GM19452 (cell line): Measurements from ENCODE around the gene TRDMT1.
"Not testable (repeated sequence)": the region's sequence is repeated elsewhere in the genome, so short reads cannot be mapped to it uniquely, and the experiment has no call there.

Experiments
- ATAC-seq: cut with Tn5 transposase; IDR thresholded peaks from one replicate; pipeline ENCODE4 v1.9.1; 2021; ENCODE audit not compliant: unreplicated experiment

TRDMT1 gene

DNA sequence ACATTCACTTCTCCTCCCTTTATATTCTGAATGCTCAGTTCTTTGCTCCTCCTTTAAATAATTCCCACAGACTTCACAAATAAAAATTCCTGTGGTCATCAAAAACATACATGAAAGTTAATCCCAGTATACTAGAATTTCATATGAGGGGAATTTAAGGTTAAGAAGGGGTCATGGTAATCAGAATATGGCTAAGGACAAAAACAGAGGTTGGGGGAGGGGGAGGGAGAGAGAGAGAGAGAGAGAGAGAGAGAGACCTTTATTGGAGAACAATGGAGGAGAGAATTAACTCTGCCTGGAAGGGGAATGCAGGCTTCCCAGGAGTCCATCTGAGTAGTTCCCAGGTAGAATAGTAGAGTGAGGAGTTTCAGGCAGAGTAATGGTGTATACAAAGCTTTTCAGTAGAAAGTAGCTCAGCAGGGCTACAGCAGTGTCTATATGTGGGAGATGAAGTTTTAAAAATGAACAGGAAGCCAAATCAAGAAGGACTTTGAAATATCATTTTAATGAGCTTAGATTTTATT is 66.7 kb downstream of the TRDMT1 start:
- ATAC-seq = no peak

DNA sequence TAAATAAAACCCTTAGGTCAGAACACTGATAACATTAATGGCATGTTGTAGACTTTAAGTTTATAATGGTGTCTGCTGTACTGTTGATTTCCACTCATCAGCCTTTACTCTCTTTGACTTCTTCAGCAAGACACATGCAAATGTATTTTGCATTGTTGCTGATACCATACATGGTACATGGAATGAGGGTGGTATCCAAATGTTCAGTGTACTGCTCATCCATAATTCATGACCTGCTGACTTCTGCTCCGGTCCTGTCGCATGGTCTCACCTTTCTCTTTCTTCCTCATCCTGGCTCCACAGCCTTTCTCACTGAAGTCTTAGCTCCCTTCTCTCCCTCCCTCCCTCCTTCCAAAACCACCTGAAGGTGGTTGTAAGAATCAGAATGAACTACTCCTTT is 67.2 kb downstream of the TRDMT1 start:
- ATAC-seq = no peak

DNA sequence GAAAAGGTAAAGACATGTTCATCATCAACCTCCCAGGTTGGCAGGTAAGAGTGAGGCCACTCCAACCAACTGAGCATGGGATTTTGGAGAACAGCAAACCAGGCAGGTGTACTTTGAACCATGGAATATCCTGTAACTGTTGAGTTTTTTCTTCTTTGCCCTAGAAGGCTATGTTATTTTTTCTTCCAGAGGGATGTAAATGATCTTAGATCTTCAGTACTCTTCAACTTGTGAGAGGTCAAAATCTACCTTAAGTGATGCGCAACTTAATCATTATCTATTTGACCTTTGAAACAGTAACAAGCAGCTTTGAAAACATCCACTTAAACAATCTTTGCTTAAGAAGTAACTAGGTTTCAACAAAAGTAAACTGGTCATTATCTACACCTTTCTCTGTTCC is 71.7 kb downstream of the TRDMT1 start, which contains the start of gene CUBN:
TSS of gene CUBN (minus strand) at position 71 of the 400 bp plus-strand sequence. CDS start at position 25, 46 bp downstream.
- no peak for ATAC-seq

DNA sequence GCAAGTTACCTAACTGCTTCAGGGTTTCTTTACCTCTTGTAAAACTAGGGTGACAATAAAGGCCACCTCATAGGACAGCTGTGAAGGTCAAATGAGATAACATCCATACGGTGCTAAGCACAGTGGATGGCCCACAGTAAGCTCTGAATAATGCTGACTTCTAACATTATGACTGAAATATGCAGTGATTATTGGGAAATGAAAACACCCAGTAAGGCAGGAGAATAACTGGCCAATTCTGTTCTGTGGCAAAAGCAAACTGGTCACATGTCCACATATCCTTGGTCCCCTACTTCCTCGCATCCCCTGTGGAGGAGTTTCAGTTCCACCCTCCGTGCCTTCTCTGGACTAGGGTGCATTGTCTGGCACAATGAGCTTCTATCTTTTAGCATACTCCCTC is 73.2 kb downstream of the TRDMT1 start:
- no peak for ATAC-seq

DNA sequence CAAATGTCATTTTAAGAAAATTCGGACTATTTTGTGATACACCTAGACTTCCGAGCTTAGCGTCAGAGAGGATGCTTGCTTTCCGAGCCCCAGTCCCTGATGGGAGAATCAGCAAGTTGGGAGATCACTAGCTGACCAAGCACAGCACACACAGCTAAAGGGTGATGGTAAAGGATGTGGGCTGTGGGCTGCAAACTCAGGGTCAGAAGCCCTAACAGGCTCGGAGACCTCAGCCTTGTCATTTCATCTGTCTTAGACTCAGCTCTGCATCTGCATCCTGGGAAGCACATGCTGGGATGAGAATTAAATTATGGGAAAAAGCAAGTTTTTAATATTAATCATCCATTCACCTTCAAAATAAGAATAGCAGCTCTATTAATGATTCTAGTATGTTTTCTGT is 75.1 kb downstream of the TRDMT1 start:
- no peak for ATAC-seq

DNA sequence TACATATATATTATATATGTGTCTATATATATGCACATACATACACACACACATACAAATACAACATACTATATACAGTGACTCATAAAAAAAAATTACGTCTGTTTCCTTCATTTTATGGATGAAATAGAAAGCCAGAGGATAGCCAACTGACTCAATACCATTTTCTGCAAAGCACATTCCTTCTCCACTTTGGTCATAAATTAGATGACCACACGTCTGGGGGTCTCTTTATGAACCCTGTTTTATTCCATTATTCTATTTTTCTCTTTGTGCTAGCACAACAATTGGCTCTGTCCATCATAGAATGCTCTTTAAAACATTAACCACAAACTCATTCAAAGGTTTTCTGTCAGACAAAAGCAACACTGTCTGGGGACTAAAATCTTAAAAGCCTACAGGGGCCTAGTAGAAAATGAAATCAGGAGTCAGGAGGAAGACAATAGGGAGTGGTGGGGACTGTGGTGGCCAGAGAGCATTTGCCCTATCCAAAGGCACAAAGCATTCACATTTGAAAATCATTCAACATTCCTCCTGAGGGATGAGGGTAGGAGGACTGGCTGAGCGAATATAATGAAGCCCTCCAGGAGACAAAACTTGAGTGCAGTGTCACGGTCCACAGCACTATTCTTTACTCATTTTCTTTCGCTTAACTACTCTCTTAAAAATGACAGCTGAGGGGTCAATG is 76.1 kb downstream of the TRDMT1 start:
- ATAC-seq = no peak

DNA sequence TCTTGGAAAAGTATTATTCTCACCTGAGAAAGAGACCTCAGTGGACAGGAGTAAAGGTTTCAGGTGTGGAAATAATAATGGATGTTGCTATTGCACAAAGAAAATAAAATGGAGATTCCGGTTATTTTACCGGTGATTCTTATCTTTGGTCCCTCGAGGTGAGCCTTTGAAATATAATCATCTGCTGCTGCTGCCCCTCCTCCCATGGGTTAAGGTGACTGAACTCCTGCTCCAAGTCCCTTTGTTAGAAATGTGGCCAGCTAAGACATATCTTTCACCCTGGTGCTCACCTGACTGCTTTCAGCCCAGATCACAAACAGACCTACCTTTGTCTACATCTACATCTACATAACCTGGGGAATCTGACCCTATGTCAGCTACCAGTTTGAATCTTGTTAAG is 77.5 kb downstream of the TRDMT1 start:
- no peak for ATAC-seq

DNA sequence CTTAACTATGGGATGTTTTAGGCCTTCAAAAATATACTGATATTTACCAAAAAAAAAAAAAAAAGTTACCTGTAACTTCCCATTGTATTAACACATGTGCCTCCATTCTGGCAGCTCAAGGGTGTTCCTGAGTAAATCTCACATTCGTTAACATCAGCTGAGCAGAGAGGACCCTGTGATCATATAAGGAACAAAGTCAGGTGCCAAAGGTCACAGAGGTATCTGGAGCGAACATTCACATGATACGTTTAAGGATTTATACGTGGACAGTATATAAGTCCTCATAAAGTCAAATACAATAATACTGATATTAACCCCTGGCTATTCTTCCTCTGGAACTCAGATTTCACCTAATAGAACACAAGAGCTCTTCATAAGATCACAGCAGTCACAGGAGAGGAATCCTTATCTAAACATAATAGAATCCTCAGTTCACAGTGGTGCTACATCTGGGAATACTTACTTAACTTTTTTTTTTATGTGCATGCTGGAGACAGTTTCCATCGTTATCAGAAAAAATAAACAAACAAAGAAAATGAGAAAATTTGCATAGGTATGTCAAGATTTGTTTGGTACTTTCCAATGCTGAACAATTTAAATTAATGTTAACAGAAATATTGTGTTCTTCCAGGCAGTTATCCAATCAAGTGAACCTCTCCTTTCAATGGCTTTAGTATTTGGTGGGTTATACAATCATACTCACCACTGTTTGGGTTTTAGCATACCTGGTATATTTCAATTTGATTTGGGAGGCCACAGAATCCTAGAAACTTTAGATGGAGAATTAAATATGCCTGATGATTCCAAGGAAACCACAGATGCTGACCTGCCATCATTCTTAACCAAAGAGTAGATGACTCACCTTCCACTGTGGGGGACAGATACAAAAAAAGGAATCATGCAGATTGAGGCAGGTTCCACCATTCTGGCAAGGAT is 78.5 kb downstream of the TRDMT1 start:
- no peak for ATAC-seq

DNA sequence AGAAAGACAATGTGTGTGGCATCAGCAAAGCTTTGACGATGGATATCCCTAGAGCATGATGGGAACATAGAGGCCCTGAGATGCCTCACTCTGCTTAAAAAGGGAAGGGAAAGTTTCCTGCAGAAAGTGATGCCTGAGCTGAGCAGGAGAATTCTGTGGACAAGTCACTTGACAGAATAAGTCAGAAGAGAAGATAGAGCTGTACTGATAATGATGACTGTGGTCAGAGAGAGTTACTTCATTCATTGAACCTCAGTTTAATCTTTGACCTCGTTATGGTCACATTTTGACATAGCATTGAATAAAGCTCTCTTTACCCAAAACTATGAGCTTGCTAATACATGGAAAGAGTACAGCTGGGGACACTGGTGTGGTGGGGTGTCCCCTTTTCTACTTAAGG is 79.4 kb downstream of the TRDMT1 start:
- ATAC-seq = no peak

DNA sequence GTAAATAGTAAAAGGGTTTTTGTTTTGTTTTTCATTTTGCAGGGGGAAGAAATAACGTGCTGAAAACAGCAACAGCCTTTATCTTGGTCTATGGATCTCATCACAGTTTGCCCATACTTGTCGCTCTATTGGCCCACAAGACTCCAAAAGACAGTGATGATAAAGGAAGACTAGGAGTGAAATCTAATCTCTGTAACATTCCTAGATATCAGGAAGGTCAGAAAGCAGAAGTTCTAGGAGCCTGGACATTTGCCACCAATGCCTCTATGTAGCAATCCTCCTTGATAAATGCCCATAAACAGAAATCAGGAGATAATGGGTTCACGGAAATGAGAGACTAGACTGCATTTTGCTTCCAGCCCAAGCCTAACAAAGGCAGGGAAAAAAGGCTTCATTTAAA is 80.8 kb downstream of the TRDMT1 start:
- ATAC-seq = no peak

DNA sequence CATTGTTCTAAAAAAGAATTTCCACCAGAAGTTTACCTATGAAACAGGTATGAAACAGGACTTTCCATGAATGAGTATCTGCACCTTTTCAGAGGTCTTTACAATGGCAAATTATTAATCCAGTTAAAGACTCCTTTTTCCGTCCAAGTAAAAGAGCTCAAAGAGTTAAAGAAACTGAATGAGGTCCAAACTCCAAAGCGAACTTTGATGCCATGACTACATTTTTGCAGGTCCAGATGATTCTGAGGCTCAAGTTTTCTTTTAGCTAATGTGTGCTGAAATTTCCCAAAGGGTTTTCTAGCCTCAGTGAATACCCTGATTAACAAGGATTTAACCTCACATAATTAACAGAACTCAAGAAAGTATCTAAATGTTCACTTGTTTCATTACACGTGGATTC is 81.6 kb downstream of the TRDMT1 start:
- ATAC-seq = no peak

DNA sequence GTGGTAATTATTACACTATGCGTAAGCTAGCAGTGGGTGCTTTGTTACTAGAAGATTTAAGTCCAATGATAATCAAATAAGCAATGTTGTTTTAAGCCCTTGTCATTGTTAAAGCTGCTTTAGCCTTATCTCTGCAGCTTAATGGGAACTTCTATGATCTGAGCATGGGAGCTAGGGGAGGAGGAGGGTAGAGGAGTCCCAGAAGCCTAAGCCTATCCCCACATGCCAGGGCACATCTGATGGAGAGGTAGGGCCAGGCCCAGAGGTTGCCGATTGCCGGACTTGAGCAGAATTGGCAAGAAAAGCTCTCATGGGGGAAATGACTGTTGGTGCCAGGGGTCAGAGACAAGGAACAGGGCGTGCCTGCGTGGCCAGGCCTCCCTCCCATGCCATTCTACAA is 85.3 kb downstream of the TRDMT1 start:
- no peak for ATAC-seq

DNA sequence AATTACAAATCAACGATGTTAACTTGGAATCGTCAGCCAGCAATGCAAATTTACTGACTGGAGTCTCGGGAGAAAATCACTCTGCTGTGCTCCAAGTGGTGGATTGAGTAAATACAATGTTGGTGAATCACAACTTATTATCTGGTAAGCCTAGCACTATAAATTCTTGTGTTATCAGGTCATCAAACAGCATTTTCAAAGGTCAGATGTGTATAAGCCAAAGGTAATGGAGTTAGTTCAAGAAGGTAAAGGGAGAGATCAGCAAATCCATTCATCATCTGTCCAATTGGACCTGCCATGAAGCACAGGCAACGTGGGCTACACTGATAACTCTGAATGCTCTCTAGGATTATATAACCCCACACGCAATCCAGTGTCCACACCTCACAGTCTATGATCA is 85.8 kb downstream of the TRDMT1 start:
- ATAC-seq = no peak

DNA sequence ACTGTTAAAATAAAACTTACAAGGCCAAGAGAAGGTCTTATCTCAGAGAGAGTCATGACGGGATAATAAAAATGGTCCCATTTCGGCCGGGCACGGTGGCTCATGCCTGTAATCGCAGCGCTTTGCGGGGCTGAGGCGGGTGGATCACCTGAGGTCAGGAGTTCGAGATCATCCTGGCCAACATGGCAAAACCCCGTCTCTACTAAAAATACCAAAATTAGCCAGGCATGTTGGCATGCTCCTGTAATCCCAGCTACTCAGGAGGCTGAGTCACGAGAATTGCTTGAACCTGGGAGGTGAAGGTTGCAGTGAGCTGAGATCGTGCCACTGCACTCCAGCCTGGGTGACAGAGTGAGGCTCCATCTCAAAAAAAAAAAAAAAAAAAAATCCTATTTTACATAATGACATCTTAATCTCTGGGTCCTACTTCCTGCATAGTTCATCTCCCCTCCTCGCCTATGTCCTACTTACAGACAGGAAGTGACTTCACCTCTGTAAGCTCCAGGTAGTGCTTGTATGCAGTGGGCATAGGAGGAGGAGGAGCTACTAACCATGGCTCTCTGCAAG is 86.5 kb downstream of the TRDMT1 start:
- not testable (repeated sequence) for ATAC-seq

DNA sequence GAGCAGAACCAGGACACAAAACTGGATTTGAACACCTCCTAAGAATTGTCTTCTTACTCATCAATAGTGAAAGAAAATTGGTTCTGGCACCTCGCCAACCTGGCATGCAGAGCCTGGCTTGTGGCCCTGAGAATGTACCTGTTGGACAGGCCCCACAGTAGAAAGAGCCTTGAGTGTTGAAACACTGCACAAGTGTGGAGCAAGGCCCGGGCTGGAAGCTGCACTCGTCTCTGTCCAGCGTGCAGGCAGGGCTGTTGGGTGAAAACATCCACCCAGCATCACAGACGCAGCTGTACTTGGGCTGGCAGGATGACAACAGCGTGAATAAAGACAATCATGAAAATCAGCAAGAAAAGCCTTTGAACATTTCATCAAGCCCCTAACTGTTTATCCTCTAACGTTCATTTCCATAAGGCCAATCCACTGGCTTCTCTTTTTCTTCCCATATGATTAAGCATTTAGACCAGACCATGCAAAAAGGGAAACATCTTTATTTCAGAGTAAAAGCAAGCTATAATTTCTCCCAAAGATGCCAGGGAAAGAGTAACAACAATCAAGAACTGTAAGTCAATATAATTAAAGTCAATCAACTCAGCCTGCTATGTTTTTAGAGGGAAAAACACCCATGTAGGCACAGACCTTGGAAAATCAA is 87.5 kb downstream of the TRDMT1 start:
- ATAC-seq = no peak

DNA sequence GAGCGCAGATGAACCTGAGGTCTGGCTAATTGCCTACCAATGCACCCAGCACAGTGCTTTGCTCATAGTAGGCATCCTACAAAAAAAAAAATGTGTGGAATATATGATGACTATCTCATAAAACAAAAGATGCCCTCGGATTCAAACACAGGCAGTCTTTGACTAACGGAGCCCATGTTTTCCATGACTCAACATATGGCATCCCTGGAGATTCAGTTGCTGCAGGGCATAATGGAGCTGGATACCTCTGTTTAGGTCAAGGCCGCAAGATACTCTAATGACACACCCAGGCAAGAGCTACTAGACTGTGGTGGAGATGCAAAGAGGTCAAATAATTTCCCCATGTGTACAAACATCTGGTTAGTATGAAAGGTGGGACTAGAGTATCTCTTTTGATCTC is 88.1 kb downstream of the TRDMT1 start:
- ATAC-seq = no peak

DNA sequence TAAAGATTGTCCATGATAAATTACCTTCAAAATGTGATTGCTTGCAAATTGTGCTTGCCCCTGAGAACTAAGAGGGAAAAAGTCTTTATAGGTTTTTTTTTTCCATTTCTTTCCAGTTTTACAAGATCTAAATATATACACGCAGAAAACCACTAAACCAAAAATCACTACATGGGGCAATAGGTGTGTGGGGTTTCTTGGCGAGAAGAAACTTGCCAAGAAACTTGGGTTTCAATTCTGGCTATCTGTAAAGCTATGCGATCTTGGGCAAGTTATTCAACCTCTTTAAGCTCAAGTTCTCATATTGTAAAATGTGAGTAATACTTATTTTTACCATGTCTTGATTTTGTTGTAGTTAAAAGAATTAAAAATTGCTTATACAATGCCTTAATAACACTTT is 88.9 kb downstream of the TRDMT1 start:
- no peak for ATAC-seq

DNA sequence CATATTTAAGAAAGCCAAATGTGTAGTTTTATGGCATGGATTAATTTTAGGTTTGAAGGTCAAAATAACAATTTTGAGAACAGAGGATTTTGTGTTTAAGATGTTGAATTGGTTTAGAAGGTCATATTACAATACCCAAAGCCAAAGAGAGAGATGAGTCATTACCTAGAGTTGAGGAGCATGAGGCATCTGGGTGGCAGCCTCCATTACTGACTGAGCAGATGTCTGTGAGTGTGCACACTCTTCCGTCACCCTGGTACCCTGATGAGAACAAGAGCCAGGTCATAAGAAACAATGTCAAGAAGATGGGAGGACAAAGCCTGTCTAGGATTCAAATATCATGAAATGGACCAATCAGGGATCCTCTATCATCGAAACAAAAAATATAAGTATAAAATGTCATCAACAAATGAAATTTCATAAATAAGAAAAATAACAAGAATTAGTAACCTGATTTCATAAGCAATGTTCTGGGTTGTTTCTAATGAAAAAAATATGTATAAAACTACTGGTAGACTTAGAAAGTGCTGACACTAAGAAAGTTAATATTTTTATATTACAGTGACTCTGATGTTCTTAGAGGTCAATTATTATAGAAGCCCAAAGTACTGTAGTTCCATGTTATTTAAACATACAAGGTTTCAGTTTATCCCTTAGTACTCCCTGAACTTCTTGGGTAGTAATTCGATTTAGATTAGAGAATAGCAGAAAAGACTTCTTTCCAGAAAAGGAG is 91.8 kb downstream of the TRDMT1 start:
- ATAC-seq = no peak

DNA sequence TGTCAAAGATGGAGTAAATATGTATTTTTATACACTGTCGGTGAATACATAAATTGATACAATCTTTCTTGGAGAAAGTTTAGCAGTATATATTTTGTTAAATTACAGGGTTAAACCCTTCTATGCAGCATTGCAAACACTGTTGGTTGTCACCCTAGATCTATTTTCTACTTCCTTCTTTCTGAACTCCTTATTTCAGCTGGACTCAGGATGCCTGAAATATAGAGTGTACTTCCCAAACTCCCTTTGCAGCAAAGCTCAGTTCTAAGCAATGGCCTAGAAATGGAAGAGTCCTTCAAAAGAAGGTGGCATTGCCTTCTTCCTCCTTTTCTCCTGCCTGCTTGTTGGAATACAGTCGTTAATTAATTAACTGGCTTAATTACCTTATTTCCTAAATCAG is 92.4 kb downstream of the TRDMT1 start:
- no peak for ATAC-seq

DNA sequence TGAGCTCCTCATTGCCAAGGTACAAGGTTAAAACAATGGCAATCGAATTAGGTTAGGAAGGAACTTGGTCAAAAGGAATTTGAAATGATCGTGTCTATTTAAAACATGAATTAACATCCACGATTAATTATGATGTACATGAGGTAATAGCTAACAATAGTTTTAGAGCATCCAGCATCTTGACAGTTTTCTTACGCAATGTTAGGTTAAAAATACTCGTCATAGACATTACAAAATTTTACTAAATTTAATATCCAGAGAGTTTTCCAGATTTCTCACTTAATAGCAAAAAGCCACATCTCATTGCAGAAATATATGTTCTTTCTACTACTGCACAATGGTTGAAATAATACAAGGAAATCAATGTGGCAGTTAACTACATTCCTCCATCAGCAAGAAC is 94.5 kb downstream of the TRDMT1 start:
- no peak for ATAC-seq

DNA sequence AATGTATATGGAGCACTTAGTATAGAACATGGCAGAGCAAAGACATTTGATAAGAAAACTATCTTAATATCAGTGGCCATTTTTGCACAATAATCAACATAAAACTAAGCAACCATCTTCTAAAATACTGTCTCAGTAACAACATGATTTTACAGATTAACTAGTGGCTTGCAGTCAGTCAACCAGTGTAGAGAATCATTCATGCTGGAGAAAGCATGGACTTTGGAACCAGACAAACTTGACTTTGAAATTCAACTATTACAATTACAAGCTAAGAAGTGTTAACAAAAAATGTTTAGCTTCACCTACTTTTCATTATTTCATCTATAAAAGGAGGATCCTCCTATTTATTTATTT is 99.6 kb downstream of the TRDMT1 start:
- ATAC-seq = no peak
